ENCODE data around the gene SLC47A2.

- no peak for TF ChIP-seq CTCF (IDR thresholded peaks at IDR 0.05)
- TF ChIP-seq POLR2A (IDR thresholded peaks at IDR 0.05), result no peak
- TF ChIP-seq POLR2AphosphoS5 (IDR thresholded peaks at IDR 0.05), result no peak
Observed at GRCh38 chr17:19725486-19725885, 9.1 kb upstream of the SLC47A2 start.
